ENCODE data around the gene ELN. TPM values are rescaled to one million over a fixed set of nuclear protein-coding genes. Genes with fewer than 3 reads are reported as not detected.

The ELN gene
- total RNA-seq, 1 experiment from 2014 or later: 0.37 TPM

DNA sequence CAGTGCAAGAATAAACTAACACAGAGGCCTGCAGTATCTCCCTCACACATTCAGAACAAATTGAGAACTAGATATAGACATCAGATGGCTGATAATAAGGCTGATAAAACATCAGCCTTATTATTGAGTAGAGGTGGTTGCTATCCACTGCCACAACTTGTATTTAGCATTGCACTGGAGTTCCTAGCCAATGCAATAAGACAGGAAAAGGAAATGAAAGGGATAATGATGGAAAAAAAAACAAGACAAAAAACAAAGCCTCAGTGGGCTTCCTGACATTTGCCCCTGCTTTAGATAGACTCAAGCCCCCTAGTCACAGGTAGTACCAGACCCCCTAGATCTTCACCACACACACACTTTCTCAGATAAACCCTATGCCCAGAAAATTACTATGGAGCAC, 33.2 kb upstream of the ELN start:
- no peak overlapping the region for H3K4ac ChIP-seq (ENCODE audit: low read depth, low read length)
- H3K14ac ChIP-seq (ENCODE audit: insufficient read depth, low read length): no peak overlapping the region
- H2BK20ac ChIP-seq (ENCODE audit: low read depth, low read length, poor library complexity, severe bottlenecking): no peak overlapping the region
- no peak overlapping the region for H2AK5ac ChIP-seq (ENCODE audit: insufficient read length, low read length)
- TF ChIP-seq, protein P1, sequence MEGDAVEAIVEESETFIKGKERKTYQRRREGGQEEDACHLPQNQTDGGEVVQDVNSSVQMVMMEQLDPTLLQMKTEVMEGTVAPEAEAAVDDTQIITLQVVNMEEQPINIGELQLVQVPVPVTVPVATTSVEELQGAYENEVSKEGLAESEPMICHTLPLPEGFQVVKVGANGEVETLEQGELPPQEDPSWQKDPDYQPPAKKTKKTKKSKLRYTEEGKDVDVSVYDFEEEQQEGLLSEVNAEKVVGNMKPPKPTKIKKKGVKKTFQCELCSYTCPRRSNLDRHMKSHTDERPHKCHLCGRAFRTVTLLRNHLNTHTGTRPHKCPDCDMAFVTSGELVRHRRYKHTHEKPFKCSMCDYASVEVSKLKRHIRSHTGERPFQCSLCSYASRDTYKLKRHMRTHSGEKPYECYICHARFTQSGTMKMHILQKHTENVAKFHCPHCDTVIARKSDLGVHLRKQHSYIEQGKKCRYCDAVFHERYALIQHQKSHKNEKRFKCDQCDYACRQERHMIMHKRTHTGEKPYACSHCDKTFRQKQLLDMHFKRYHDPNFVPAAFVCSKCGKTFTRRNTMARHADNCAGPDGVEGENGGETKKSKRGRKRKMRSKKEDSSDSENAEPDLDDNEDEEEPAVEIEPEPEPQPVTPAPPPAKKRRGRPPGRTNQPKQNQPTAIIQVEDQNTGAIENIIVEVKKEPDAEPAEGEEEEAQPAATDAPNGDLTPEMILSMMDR (conservative IDR thresholded peaks at IDR 0.05): no peak
- H3K27ac ChIP-seq (ENCODE audit: insufficient read length, low read depth, low read length): no peak overlapping the region
- H3K27me3 ChIP-seq (ENCODE audit: insufficient read depth, low read length): no peaks in the 10 kb centered on the region
- H3T11ph ChIP-seq (ENCODE audit: low read length): no peak overlapping the region
- no peak overlapping the region for H3K4me2 ChIP-seq (ENCODE audit: insufficient read depth, insufficient read length, low read length)
- H2BK12ac ChIP-seq (ENCODE audit: insufficient read length, low read depth, low read length): no peak overlapping the region
- no peak overlapping the region for H2BK5ac ChIP-seq (ENCODE audit: insufficient read length, low read length)
- H3K9me3 Mint-ChIP-seq: peaks cover 10 to 19% of the 10 kb centered on the region in 2 experiments
- H3K18ac ChIP-seq (ENCODE audit: insufficient read length, low read depth, low read length): no peak overlapping the region
- no peak overlapping the region for H3K23ac ChIP-seq (ENCODE audit: insufficient read length, low read depth, low read length)
- H3K9ac ChIP-seq (ENCODE audit: extremely low read depth, insufficient read length, low read length): no peak overlapping the region
- no peaks in the 10 kb centered on the region for H3K79me2 ChIP-seq (ENCODE audit: insufficient read depth, low read length)
- peaks cover 0 to 5% (median 4%) of the 10 kb centered on the region in 3 experiments; a peak in 4 of 7 replicates for H3K36me3 Mint-ChIP-seq (ENCODE audit: insufficient read depth in 1 of 3, low read depth in 3 of 3)
- no peak overlapping the region for H4K5ac ChIP-seq (ENCODE audit: insufficient read length, low read depth, low read length)
- no peaks in the 10 kb centered on the region for H3K4me1 ChIP-seq (ENCODE audit: insufficient read depth, low read length)
- peaks cover 8% of the 10 kb centered on the region for H3K9me3 ChIP-seq (ENCODE audit: control insufficient read depth, low read depth, low read length)
- H4K91ac ChIP-seq (ENCODE audit: insufficient read length, low read depth, low read length): no peak overlapping the region
- no peak overlapping the region for H4K8ac ChIP-seq (replicated peaks; ENCODE audit: insufficient read length, low read depth, low read length)
- H3K4me1 Mint-ChIP-seq: peaks cover 0 to 2% of the 10 kb centered on the region in 2 experiments; a peak in 1 of 4 replicates
- H2BK120ac ChIP-seq (ENCODE audit: low read depth, low read length, poor library complexity, severe bottlenecking): no peak overlapping the region
- DNase-seq: no peak
- no peak overlapping the region for H3K56ac ChIP-seq (ENCODE audit: insufficient read length, low read depth, low read length)
- no peaks in the 10 kb centered on the region for H3K23me2 ChIP-seq (ENCODE audit: insufficient read length, low read depth, low read length, poor library complexity, severe bottlenecking)
- no peaks in the 10 kb centered on the region for H3K79me1 ChIP-seq (ENCODE audit: insufficient read depth, low read depth, low read length, poor library complexity, severe bottlenecking)
- H3K27ac Mint-ChIP-seq: no peak overlapping the region
- peaks cover 7% of the 10 kb centered on the region for H3K27me3 Mint-ChIP-seq (ENCODE audit: low read depth)
- no peak overlapping the region for H3K4me3 Mint-ChIP-seq
- no peaks in the 10 kb centered on the region for H4K20me1 ChIP-seq (ENCODE audit: control insufficient read depth, insufficient read depth, insufficient read length)
- no peak overlapping the region for H2BK15ac ChIP-seq (ENCODE audit: low read depth, low read length)
- no peak overlapping the region for H2AFZ ChIP-seq (ENCODE audit: low read length)
